ENCODE measurements around the gene DYNLT5.

DYNLT5 gene

DNA sequence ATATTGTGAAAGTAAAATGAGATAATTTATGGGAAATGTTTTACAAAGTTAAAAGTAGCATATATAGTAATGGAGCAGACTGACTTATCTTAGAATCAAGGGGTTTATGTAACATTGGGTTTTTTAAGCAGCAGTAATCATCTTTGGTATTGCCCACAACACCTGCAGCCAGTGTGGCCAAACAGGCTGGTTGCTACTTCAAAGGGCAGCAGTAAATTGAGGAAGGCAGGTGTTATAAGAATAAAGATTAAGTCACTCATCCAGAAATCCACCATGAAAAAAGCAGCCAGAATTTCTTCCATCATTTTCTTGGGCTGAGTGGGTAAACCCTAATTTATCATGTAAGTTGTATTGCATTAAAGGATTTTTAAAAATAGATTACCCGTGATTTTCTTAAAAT, 16.7 kb downstream of the DYNLT5 start:
- peak overlapping the region; percentile 45 for H3K9ac ChIP-seq (ENCODE audit: low read depth, low read length, poor library complexity, severe bottlenecking)
- H3K4me3 ChIP-seq (ENCODE audit: low read length, poor library complexity, severe bottlenecking) = peak overlapping the region; percentile 61
- H3K27me3 ChIP-seq (ENCODE audit: insufficient read depth, low read length, poor library complexity, severe bottlenecking) = no peaks in the 10 kb centered on the region
- H3K9me3 ChIP-seq (ENCODE audit: insufficient read depth, low read depth, low read length) = no peaks in the 10 kb centered on the region
- H3K9me2 ChIP-seq (replicated peaks; ENCODE audit: low read depth, low read length) = no peaks in the 10 kb centered on the region
- no peaks in the 10 kb centered on the region for H3K79me2 ChIP-seq (ENCODE audit: insufficient read depth, low read length)
- no peaks in the 10 kb centered on the region; the same call in 1 of the 2 replicates for H3F3A ChIP-seq (ENCODE audit: low read depth)
- TF ChIP-seq, protein P1, sequence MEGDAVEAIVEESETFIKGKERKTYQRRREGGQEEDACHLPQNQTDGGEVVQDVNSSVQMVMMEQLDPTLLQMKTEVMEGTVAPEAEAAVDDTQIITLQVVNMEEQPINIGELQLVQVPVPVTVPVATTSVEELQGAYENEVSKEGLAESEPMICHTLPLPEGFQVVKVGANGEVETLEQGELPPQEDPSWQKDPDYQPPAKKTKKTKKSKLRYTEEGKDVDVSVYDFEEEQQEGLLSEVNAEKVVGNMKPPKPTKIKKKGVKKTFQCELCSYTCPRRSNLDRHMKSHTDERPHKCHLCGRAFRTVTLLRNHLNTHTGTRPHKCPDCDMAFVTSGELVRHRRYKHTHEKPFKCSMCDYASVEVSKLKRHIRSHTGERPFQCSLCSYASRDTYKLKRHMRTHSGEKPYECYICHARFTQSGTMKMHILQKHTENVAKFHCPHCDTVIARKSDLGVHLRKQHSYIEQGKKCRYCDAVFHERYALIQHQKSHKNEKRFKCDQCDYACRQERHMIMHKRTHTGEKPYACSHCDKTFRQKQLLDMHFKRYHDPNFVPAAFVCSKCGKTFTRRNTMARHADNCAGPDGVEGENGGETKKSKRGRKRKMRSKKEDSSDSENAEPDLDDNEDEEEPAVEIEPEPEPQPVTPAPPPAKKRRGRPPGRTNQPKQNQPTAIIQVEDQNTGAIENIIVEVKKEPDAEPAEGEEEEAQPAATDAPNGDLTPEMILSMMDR (conservative IDR thresholded peaks at IDR 0.05; ENCODE audit: low read length) = no peak
- TF ChIP-seq EZH2phosphoT487 (IDR thresholded peaks at IDR 0.05; ENCODE audit: borderline replicate concordance) = no peak
- no peaks in the 10 kb centered on the region for H3K36me3 ChIP-seq (ENCODE audit: insufficient read depth, low read length)
- H3K4me1 ChIP-seq (ENCODE audit: insufficient read depth, low read length, poor library complexity, severe bottlenecking) = peaks cover 18% of the 10 kb centered on the region
- H4K20me1 ChIP-seq (ENCODE audit: insufficient read depth, low read length, poor library complexity, severe bottlenecking) = no peaks in the 10 kb centered on the region
- H3K4me2 ChIP-seq (ENCODE audit: low read depth, low read length, poor library complexity, severe bottlenecking) = peak overlapping the region; percentile 67
- no peak overlapping the region for H2AFZ ChIP-seq (ENCODE audit: low read length)

GRCh38 chr1:66769512-66770229, 17.4 kb downstream of the DYNLT5 start:
- Histone ChIP-seq H3K36me3 (ENCODE audit: insufficient read depth, low read length) (no peaks in the 10 kb centered on the region), H3K9me3 (ENCODE audit: insufficient read depth, low read depth, low read length) (no peaks in the 10 kb centered on the region), H2AFZ (ENCODE audit: low read length) (peak overlapping the region; percentile 72), H3K4me1 (ENCODE audit: insufficient read depth, low read length, poor library complexity, severe bottlenecking) (peaks cover 18% of the 10 kb centered on the region), H3K79me2 (ENCODE audit: insufficient read depth, low read length) (no peaks in the 10 kb centered on the region), H3K27me3 (ENCODE audit: insufficient read depth, low read length, poor library complexity, severe bottlenecking) (no peaks in the 10 kb centered on the region), H3F3A (ENCODE audit: low read depth) (no peaks in the 10 kb centered on the region; the same call in 1 of the 2 replicates), H3K4me2 (ENCODE audit: low read depth, low read length, poor library complexity, severe bottlenecking) (peak overlapping the region; percentile 67), H3K9ac (ENCODE audit: low read depth, low read length, poor library complexity, severe bottlenecking) (peak overlapping the region; percentile 45), H4K20me1 (ENCODE audit: insufficient read depth, low read length, poor library complexity, severe bottlenecking) (no peaks in the 10 kb centered on the region), H3K4me3 (ENCODE audit: low read length, poor library complexity, severe bottlenecking) (peak overlapping the region; percentile 61), H3K9me2 (replicated peaks; ENCODE audit: low read depth, low read length) (no peaks in the 10 kb centered on the region)
- TF ChIP-seq EZH2phosphoT487 (IDR thresholded peaks at IDR 0.05; ENCODE audit: borderline replicate concordance) = no peak
- TF ChIP-seq, protein P1 (conservative IDR thresholded peaks at IDR 0.05; ENCODE audit: low read length) = no peak

DNA sequence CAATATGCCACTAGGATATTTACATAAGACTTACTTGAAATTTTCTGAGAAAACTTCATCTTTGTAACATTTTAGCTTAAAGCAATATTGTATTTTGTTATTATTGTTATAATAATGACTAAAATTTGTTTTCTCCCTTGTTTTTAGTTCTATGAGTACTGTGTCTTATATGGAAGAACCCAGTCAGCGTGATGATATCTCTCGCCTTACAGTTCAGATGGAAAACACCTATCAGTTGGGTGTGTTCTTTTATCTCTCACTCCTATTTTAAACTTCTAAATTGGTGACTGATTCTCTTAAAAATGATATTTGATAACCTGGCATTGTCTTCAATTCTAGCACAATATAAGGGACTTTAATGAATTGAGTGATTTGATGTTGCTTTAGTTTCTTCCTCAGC, 18.0 kb downstream of the DYNLT5 start:
- no peak for TF ChIP-seq EZH2phosphoT487 (IDR thresholded peaks at IDR 0.05; ENCODE audit: borderline replicate concordance)
- TF ChIP-seq, protein P1 (conservative IDR thresholded peaks at IDR 0.05; ENCODE audit: low read length) = no peak
- H3K4me3 ChIP-seq (ENCODE audit: low read length, poor library complexity, severe bottlenecking) = peak overlapping the region; percentile 61
- H3K4me1 ChIP-seq (ENCODE audit: insufficient read depth, low read length, poor library complexity, severe bottlenecking) = peaks cover 18% of the 10 kb centered on the region
- H3F3A ChIP-seq (ENCODE audit: low read depth) = no peaks in the 10 kb centered on the region; the same call in 1 of the 2 replicates
- no peaks in the 10 kb centered on the region for H4K20me1 ChIP-seq (ENCODE audit: insufficient read depth, low read length, poor library complexity, severe bottlenecking)
- no peaks in the 10 kb centered on the region for H3K27me3 ChIP-seq (ENCODE audit: insufficient read depth, low read length, poor library complexity, severe bottlenecking)
- no peaks in the 10 kb centered on the region for H3K9me2 ChIP-seq (replicated peaks; ENCODE audit: low read depth, low read length)
- peak overlapping the region; percentile 72; the same call in 1 of the 2 replicates for H2AFZ ChIP-seq (ENCODE audit: low read length)
- H3K79me2 ChIP-seq (ENCODE audit: insufficient read depth, low read length) = no peaks in the 10 kb centered on the region
- H3K36me3 ChIP-seq (ENCODE audit: insufficient read depth, low read length) = no peaks in the 10 kb centered on the region
- H3K9me3 ChIP-seq (ENCODE audit: insufficient read depth, low read depth, low read length) = no peaks in the 10 kb centered on the region
- no peak overlapping the region for H3K9ac ChIP-seq (ENCODE audit: low read depth, low read length, poor library complexity, severe bottlenecking)
- peak overlapping the region; percentile 67 for H3K4me2 ChIP-seq (ENCODE audit: low read depth, low read length, poor library complexity, severe bottlenecking)
